ENCODE measurements around the gene TRIM14. TPM values are rescaled to one million over a fixed set of nuclear protein-coding genes. Genes with fewer than 3 reads are reported as not detected.

Gene TRIM14
- total and polyA plus RNA-seq, 2 of the 13 experiments (the other 11 are each of a cell fraction or from before 2014, with no cell fraction given), result 9.2 to 13.0 TPM

GRCh38 chr9:98118640-98119601, at the start of gene TRIM14 (continued):
- TF ChIP-seq HOMEZ (CRISPR knock-in tag; IDR thresholded peaks at IDR 0.05; ENCODE audit: low read depth), result no peak; the same call in 1 of the 2 replicates
- no peak for TF ChIP-seq ZMYM4 (CRISPR knock-in tag; IDR thresholded peaks at IDR 0.05)
- 0 out of 2 replicates have a peak, but pooled peaks have one; percentile 14 for TF ChIP-seq THYN1 (CRISPR knock-in tag; IDR thresholded peaks at IDR 0.05; ENCODE audit: borderline replicate concordance, low read depth)
- TF ChIP-seq RELA (CRISPR knock-in tag; IDR thresholded peaks at IDR 0.05), result no peak
- no peak for TF ChIP-seq GTF2F1 (IDR thresholded peaks at IDR 0.05; ENCODE audit: low read length)
- TF ChIP-seq ATF4 (CRISPR knock-in tag; IDR thresholded peaks at IDR 0.05), result no peak
- TF ChIP-seq FLYWCH1 (CRISPR knock-in tag; IDR thresholded peaks at IDR 0.05), result no peak
- TF ChIP-seq ZC3H4 (CRISPR knock-in tag; IDR thresholded peaks at IDR 0.05; ENCODE audit: borderline replicate concordance), result no peak
- TF ChIP-seq ZNF83 (CRISPR knock-in tag; IDR thresholded peaks at IDR 0.05; ENCODE audit: borderline replicate concordance), result no peak; the same call in 1 of the 2 replicates
- no peak for TF ChIP-seq SP2 (CRISPR knock-in tag; IDR thresholded peaks at IDR 0.05)
- no peak; the same call in 1 of the 2 replicates for TF ChIP-seq NFAT5 (CRISPR knock-in tag; IDR thresholded peaks at IDR 0.05)
- TF ChIP-seq ZNF512 (CRISPR knock-in tag; IDR thresholded peaks at IDR 0.05), result no peak
- TF ChIP-seq FIP1L1 (IDR thresholded peaks at IDR 0.05; ENCODE audit: borderline replicate concordance, insufficient read depth, low read depth, low read length), result no peak
- TF ChIP-seq CREM (IDR thresholded peaks at IDR 0.05), result no peak
- no peak for TF ChIP-seq CREM (CRISPR knock-in tag; IDR thresholded peaks at IDR 0.05)
- TF ChIP-seq MAFK (conservative IDR thresholded peaks at IDR 0.05 in 1 of 2, IDR thresholded peaks at IDR 0.05 in 1 of 2; ENCODE audit: low read length in 2 of 2), result no peak
- TF ChIP-seq ZMYM2 (CRISPR knock-in tag; IDR thresholded peaks at IDR 0.05), result no peak
- no peak for TF ChIP-seq FOSL1 (CRISPR knock-in tag; IDR thresholded peaks at IDR 0.05; ENCODE audit: borderline replicate concordance)

Measured in HepG2 (cell line).